ENCODE results near the gene PM20D2. TPM values are rescaled to one million over a fixed set of nuclear protein-coding genes. Genes with fewer than 3 reads are reported as not detected.

The PM20D2 gene
- polyA plus RNA-seq, 2 donors, result 3.4 to 5.5 TPM

- WGBS, 2 donors, result 91 to 96% methylated on average over 1 of the region's 1 CpG
- no peak overlapping the region for H3K27ac ChIP-seq (ENCODE audit: low read depth in 2 of 2, low read length in 1 of 2)
Measured at GRCh38 chr6:89194559-89194958, 48.7 kb downstream of the PM20D2 start.

GRCh38 chr6:89197141-89197540 is 51.3 kb downstream of the PM20D2 start:
- Histone ChIP-seq H3K9me3 (ENCODE audit: control insufficient read depth in 2 of 2, insufficient read depth in 1 of 2, low read depth in 1 of 2, low read length in 1 of 2) (peaks cover 0 to 8% of the 10 kb centered on the region in 2 donors), H3K4me1 (ENCODE audit: control insufficient read depth in 2 of 2, insufficient read depth in 2 of 2, low read length in 1 of 2) (no peaks in the 10 kb centered on the region), H3K36me3 (ENCODE audit: control insufficient read depth in 2 of 2, insufficient read depth in 2 of 2, low read length in 1 of 2) (no peaks in the 10 kb centered on the region), H3K27ac (ENCODE audit: low read depth in 2 of 2, low read length in 1 of 2) (no peak overlapping the region), H3K4me3 (ENCODE audit: low read depth in 1 of 2, low read length in 2 of 2) (no peak overlapping the region), H3K27me3 (ENCODE audit: control insufficient read depth in 1 of 2, insufficient read depth in 2 of 2, low read length in 2 of 2) (no peaks in the 10 kb centered on the region)
- 69 to 81% methylated on average over 4 of the region's 4 CpGs for WGBS, 2 donors

More at GRCh38 chr6:89194559-89194958, 48.7 kb downstream of the PM20D2 start:
- Histone ChIP-seq H3K9me3 (ENCODE audit: control insufficient read depth in 2 of 2, insufficient read depth in 1 of 2, low read depth in 1 of 2, low read length in 1 of 2) (peaks cover 0 to 8% of the 10 kb centered on the region in 2 donors), H3K4me1 (ENCODE audit: control insufficient read depth in 2 of 2, insufficient read depth in 2 of 2, low read length in 1 of 2) (no peaks in the 10 kb centered on the region), H3K4me3 (ENCODE audit: low read depth in 1 of 2, low read length in 2 of 2) (no peak overlapping the region), H3K36me3 (ENCODE audit: control insufficient read depth in 2 of 2, insufficient read depth in 2 of 2, low read length in 1 of 2) (no peaks in the 10 kb centered on the region), H3K27me3 (ENCODE audit: control insufficient read depth in 1 of 2, insufficient read depth in 2 of 2, low read length in 2 of 2) (no peaks in the 10 kb centered on the region)

GRCh38 chr6:89198235-89198634 is 52.4 kb downstream of the PM20D2 start:
- Histone ChIP-seq H3K9me3 (ENCODE audit: control insufficient read depth in 2 of 2, insufficient read depth in 1 of 2, low read depth in 1 of 2, low read length in 1 of 2) (peaks cover 0 to 6% of the 10 kb centered on the region in 2 donors), H3K27me3 (ENCODE audit: control insufficient read depth in 1 of 2, insufficient read depth in 2 of 2, low read length in 2 of 2) (no peaks in the 10 kb centered on the region), H3K4me1 (ENCODE audit: control insufficient read depth in 2 of 2, insufficient read depth in 2 of 2, low read length in 1 of 2) (no peaks in the 10 kb centered on the region), H3K36me3 (ENCODE audit: control insufficient read depth in 2 of 2, insufficient read depth in 2 of 2, low read length in 1 of 2) (no peaks in the 10 kb centered on the region), H3K27ac (ENCODE audit: low read depth in 2 of 2, low read length in 1 of 2) (no peak overlapping the region), H3K4me3 (ENCODE audit: low read depth in 1 of 2, low read length in 2 of 2) (no peak overlapping the region)
- 76 to 79% methylated on average over 7 of the region's 7 CpGs for WGBS, 2 donors

GRCh38 chr6:89199579-89199978 is 53.7 kb downstream of the PM20D2 start:
- 46 to 52% methylated on average over 2 of the region's 2 CpGs for WGBS, 2 donors
- no peaks in the 10 kb centered on the region for H3K27me3 ChIP-seq (ENCODE audit: control insufficient read depth in 1 of 2, insufficient read depth in 2 of 2, low read length in 2 of 2)
- H3K27ac ChIP-seq (ENCODE audit: low read depth in 2 of 2, low read length in 1 of 2), result no peak overlapping the region
- H3K36me3 ChIP-seq (ENCODE audit: control insufficient read depth in 2 of 2, insufficient read depth in 2 of 2, low read length in 1 of 2), result no peaks in the 10 kb centered on the region
- H3K4me3 ChIP-seq (ENCODE audit: low read depth in 1 of 2, low read length in 2 of 2), result no peak overlapping the region
- no peaks in the 10 kb centered on the region for H3K9me3 ChIP-seq (ENCODE audit: control insufficient read depth in 2 of 2, insufficient read depth in 1 of 2, low read depth in 1 of 2, low read length in 1 of 2)
- no peaks in the 10 kb centered on the region for H3K4me1 ChIP-seq (ENCODE audit: control insufficient read depth in 2 of 2, insufficient read depth in 2 of 2, low read length in 1 of 2)

- Histone ChIP-seq H3K9me3 (ENCODE audit: control insufficient read depth in 2 of 2, insufficient read depth in 1 of 2, low read depth in 1 of 2, low read length in 1 of 2) (no peaks in the 10 kb centered on the region), H3K27ac (ENCODE audit: low read depth in 2 of 2, low read length in 1 of 2) (no peak overlapping the region), H3K27me3 (ENCODE audit: control insufficient read depth in 1 of 2, insufficient read depth in 2 of 2, low read length in 2 of 2) (no peaks in the 10 kb centered on the region), H3K4me3 (ENCODE audit: low read depth in 1 of 2, low read length in 2 of 2) (no peak overlapping the region), H3K4me1 (ENCODE audit: control insufficient read depth in 2 of 2, insufficient read depth in 2 of 2, low read length in 1 of 2) (no peaks in the 10 kb centered on the region), H3K36me3 (ENCODE audit: control insufficient read depth in 2 of 2, insufficient read depth in 2 of 2, low read length in 1 of 2) (no peaks in the 10 kb centered on the region)
- 88 to 90% methylated on average over 7 of the region's 7 CpGs for whole genome bisulfite sequencing, 2 donors
Measured at GRCh38 chr6:89200706-89201215, 54.9 kb downstream of the PM20D2 start.

GRCh38 chr6:89204096-89204495 is 58.2 kb downstream of the PM20D2 start:
- WGBS, 2 donors, result 77 to 84% methylated on average over 11 of the region's 11 CpGs
- no peaks in the 10 kb centered on the region for H3K4me1 ChIP-seq (ENCODE audit: control insufficient read depth in 2 of 2, insufficient read depth in 2 of 2, low read length in 1 of 2)
- H3K27ac ChIP-seq (ENCODE audit: low read depth in 2 of 2, low read length in 1 of 2), result no peak overlapping the region
- no peaks in the 10 kb centered on the region for H3K9me3 ChIP-seq (ENCODE audit: control insufficient read depth in 2 of 2, insufficient read depth in 1 of 2, low read depth in 1 of 2, low read length in 1 of 2)
- no peaks in the 10 kb centered on the region for H3K27me3 ChIP-seq (ENCODE audit: control insufficient read depth in 1 of 2, insufficient read depth in 2 of 2, low read length in 2 of 2)
- H3K4me3 ChIP-seq (ENCODE audit: low read depth in 1 of 2, low read length in 2 of 2), result no peak overlapping the region
- H3K36me3 ChIP-seq (ENCODE audit: control insufficient read depth in 2 of 2, insufficient read depth in 2 of 2, low read length in 1 of 2), result no peaks in the 10 kb centered on the region

GRCh38 chr6:89205819-89206218 is 60.0 kb downstream of the PM20D2 start:
- Histone ChIP-seq H3K27ac (ENCODE audit: low read depth in 2 of 2, low read length in 1 of 2) (no peak overlapping the region), H3K9me3 (ENCODE audit: control insufficient read depth in 2 of 2, insufficient read depth in 1 of 2, low read depth in 1 of 2, low read length in 1 of 2) (no peaks in the 10 kb centered on the region), H3K36me3 (ENCODE audit: control insufficient read depth in 2 of 2, insufficient read depth in 2 of 2, low read length in 1 of 2) (no peaks in the 10 kb centered on the region), H3K4me3 (ENCODE audit: low read depth in 1 of 2, low read length in 2 of 2) (no peak overlapping the region), H3K27me3 (ENCODE audit: control insufficient read depth in 1 of 2, insufficient read depth in 2 of 2, low read length in 2 of 2) (no peaks in the 10 kb centered on the region), H3K4me1 (ENCODE audit: control insufficient read depth in 2 of 2, insufficient read depth in 2 of 2, low read length in 1 of 2) (no peaks in the 10 kb centered on the region)
- 72% methylated on average over 4 of the region's 4 CpGs for WGBS, 2 donors

GRCh38 chr6:89208551-89208950 is 62.7 kb downstream of the PM20D2 start:
- H3K36me3 ChIP-seq (ENCODE audit: control insufficient read depth in 2 of 2, insufficient read depth in 2 of 2, low read length in 1 of 2), result no peaks in the 10 kb centered on the region
- H3K27me3 ChIP-seq (ENCODE audit: control insufficient read depth in 1 of 2, insufficient read depth in 2 of 2, low read length in 2 of 2), result no peaks in the 10 kb centered on the region
- no peaks in the 10 kb centered on the region for H3K4me1 ChIP-seq (ENCODE audit: control insufficient read depth in 2 of 2, insufficient read depth in 2 of 2, low read length in 1 of 2)
- 82 to 83% methylated on average over 4 of the region's 4 CpGs for WGBS, 2 donors
- no peak overlapping the region for H3K4me3 ChIP-seq (ENCODE audit: low read depth in 1 of 2, low read length in 2 of 2)
- no peaks in the 10 kb centered on the region for H3K9me3 ChIP-seq (ENCODE audit: control insufficient read depth in 2 of 2, insufficient read depth in 1 of 2, low read depth in 1 of 2, low read length in 1 of 2)
- H3K27ac ChIP-seq (ENCODE audit: low read depth in 2 of 2, low read length in 1 of 2), result no peak overlapping the region

- 91 to 94% methylated on average over 6 of the region's 6 CpGs for WGBS, 2 donors
- H3K27ac ChIP-seq (ENCODE audit: low read depth in 2 of 2, low read length in 1 of 2), result no peak overlapping the region
- H3K27me3 ChIP-seq (ENCODE audit: control insufficient read depth in 1 of 2, insufficient read depth in 2 of 2, low read length in 2 of 2), result no peaks in the 10 kb centered on the region
- no peak overlapping the region for H3K4me3 ChIP-seq (ENCODE audit: low read depth in 1 of 2, low read length in 2 of 2)
- H3K9me3 ChIP-seq (ENCODE audit: control insufficient read depth in 2 of 2, insufficient read depth in 1 of 2, low read depth in 1 of 2, low read length in 1 of 2), result no peaks in the 10 kb centered on the region
- H3K36me3 ChIP-seq (ENCODE audit: control insufficient read depth in 2 of 2, insufficient read depth in 2 of 2, low read length in 1 of 2), result no peaks in the 10 kb centered on the region
- no peaks in the 10 kb centered on the region for H3K4me1 ChIP-seq (ENCODE audit: control insufficient read depth in 2 of 2, insufficient read depth in 2 of 2, low read length in 1 of 2)
Measured at GRCh38 chr6:89209457-89209856, 63.6 kb downstream of the PM20D2 start.

GRCh38 chr6:89212472-89212871 is 66.6 kb downstream of the PM20D2 start:
- Histone ChIP-seq H3K9me3 (ENCODE audit: control insufficient read depth in 2 of 2, insufficient read depth in 1 of 2, low read depth in 1 of 2, low read length in 1 of 2) (no peaks in the 10 kb centered on the region), H3K4me3 (ENCODE audit: low read depth in 1 of 2, low read length in 2 of 2) (no peak overlapping the region), H3K4me1 (ENCODE audit: control insufficient read depth in 2 of 2, insufficient read depth in 2 of 2, low read length in 1 of 2) (no peaks in the 10 kb centered on the region), H3K27me3 (ENCODE audit: control insufficient read depth in 1 of 2, insufficient read depth in 2 of 2, low read length in 2 of 2) (no peaks in the 10 kb centered on the region), H3K27ac (ENCODE audit: low read depth in 2 of 2, low read length in 1 of 2) (no peak overlapping the region), H3K36me3 (ENCODE audit: control insufficient read depth in 2 of 2, insufficient read depth in 2 of 2, low read length in 1 of 2) (no peaks in the 10 kb centered on the region)
- 64 to 66% methylated on average over 5 of the region's 5 CpGs for WGBS, 2 donors

Data from esophagus (tissue), 2 donors.